Measurements from ENCODE around the gene C6orf15.

C6orf15 gene

DNA sequence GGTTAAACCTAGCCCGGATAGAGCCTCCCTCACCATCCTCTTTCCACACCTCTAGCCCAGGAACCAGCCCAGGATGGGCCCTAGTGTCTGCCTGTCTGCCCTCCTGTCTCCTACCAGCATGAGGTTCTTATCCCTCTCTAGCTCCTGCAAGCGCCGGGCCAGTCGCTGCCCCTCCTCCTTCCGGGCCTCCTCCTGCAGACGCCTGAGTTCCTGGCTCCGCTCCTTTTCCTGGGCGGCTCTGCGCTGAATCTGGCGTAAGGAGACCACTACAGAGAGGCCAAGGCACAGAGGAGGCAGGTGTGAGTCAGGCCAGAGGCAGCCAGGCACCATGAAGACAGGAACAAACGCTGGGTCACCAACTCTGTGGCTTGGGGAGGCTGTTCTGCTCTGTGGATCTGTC is 30.8 kb upstream of the C6orf15 start:
- DNase-seq (ENCODE audit: low spot score) = no peak
- TF ChIP-seq, protein P1, sequence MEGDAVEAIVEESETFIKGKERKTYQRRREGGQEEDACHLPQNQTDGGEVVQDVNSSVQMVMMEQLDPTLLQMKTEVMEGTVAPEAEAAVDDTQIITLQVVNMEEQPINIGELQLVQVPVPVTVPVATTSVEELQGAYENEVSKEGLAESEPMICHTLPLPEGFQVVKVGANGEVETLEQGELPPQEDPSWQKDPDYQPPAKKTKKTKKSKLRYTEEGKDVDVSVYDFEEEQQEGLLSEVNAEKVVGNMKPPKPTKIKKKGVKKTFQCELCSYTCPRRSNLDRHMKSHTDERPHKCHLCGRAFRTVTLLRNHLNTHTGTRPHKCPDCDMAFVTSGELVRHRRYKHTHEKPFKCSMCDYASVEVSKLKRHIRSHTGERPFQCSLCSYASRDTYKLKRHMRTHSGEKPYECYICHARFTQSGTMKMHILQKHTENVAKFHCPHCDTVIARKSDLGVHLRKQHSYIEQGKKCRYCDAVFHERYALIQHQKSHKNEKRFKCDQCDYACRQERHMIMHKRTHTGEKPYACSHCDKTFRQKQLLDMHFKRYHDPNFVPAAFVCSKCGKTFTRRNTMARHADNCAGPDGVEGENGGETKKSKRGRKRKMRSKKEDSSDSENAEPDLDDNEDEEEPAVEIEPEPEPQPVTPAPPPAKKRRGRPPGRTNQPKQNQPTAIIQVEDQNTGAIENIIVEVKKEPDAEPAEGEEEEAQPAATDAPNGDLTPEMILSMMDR (IDR thresholded peaks at IDR 0.05; ENCODE audit: extremely low read depth, missing control alignments) = no peak

DNA sequence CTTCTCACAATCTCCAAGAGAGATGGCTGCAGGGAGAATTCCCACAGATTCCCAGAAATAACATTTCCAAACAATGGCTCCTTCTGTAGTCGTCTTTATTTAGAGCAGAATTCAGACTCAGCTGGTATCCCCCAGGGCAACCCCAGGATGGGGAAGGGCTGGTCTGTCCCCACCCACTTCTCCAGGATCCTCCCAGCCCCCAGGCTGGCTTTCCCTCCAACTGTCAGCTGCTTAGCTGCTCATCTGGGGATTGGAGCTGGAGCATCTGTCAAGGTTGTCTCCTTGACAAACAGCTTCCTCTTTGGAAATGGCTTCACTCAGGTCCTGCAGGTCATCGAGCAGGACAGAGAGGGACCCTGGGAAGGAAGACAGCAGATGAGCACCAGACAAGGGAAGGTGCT is 30.0 kb upstream of the C6orf15 start:
- TF ChIP-seq, protein P1 (IDR thresholded peaks at IDR 0.05; ENCODE audit: extremely low read depth, missing control alignments) = no peak
- DNase-seq (ENCODE audit: low spot score) = no peak

DNA sequence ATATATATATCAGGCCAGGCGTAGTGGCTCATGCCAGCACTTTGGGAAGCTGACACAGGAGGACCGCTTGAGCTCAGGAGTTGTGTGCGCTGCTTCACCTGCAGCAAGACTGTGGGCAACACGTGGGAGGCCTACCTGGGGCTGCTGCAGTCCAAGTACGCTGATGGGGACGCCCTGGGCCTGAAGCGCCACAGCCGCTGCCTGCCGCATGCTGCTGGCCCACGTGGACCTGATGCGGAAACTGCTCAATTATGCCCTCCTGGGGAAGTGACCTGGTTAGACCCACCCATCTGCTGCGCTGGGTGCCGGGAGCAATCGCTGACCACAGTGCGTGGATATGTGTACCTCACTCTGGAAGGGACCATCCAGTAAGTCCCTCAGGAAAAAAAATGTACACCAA is 28.3 kb upstream of the C6orf15 start:
- no peak for DNase-seq (ENCODE audit: low spot score)
- TF ChIP-seq, protein P1 (IDR thresholded peaks at IDR 0.05; ENCODE audit: extremely low read depth, missing control alignments) = no peak

DNA sequence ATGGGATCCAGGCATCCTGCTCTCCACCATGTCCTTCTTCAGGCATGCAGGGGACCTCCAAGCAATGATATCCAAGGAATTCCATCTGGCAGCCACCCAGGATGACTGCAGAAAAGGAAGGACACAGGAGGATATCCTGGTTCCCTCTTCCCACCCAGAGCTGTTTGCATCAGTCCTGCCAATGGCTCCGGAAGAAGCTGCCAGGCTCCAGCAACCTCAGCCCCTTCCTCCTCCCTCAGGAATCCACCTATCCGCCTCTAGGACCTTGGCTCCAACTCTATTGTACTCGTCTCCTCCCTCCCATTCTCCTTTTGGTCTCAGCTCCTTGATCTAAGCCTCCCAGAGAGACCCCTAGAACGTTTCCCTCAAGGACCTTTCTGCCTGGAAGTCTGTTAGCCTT is 27.2 kb upstream of the C6orf15 start:
- TF ChIP-seq, protein P1 (IDR thresholded peaks at IDR 0.05; ENCODE audit: extremely low read depth, missing control alignments) = no peak
- DNase-seq (ENCODE audit: low spot score) = no peak

DNA sequence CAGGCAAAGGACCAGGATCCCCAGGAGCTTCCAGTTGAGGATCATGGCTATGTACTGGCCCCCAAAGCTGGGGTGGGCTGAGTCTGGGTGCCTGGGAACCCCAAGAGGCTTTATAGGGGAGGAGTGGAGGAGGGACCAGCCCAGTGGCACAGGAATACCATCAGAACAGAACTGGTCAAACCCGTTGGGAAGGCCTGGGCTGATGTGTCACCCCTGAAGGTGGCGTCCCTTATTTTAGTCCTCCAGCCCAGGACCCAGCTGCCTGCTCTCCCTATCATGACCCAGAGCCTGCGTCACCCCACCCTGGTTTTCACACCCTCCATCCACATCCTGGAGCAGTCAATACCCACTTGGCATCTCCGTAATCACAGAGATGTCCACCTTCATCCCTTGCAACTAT is 26.6 kb upstream of the C6orf15 start, which contains the start of gene PSORS1C2:
PSORS1C2 (minus strand) TSS at position 85 of the 400 bp plus-strand sequence; CDS start at position 45, 40 bp downstream.
- TF ChIP-seq, protein P1 (IDR thresholded peaks at IDR 0.05; ENCODE audit: extremely low read depth, missing control alignments) = no peak

DNA sequence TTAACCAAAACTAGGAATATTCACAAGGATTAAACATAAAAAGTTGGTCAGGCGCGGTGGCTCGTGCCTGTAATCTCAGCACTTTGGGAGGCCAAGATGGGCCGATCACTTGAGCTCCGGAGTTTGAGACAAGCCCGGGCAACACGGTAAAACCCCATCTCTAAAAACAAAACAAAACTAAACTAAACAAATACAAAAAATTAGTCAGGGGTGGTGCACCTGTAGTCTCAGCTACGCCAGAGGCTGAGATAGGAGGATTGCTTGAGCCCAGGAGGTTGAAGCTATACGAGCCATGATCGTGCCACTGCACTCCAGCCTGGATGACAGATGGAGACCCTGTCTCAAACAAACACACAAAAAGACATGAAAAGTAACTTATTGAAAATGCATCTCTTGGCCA is 23.3 kb upstream of the C6orf15 start:
- TF ChIP-seq, protein P1 (IDR thresholded peaks at IDR 0.05; ENCODE audit: extremely low read depth, missing control alignments) = no peak
- DNase-seq (ENCODE audit: low spot score) = no peak

More for the DNA sequence above, 26.6 kb upstream of the C6orf15 start, which contains the start of gene PSORS1C2:
- DNase-seq (ENCODE audit: low spot score) = no peak

DNA sequence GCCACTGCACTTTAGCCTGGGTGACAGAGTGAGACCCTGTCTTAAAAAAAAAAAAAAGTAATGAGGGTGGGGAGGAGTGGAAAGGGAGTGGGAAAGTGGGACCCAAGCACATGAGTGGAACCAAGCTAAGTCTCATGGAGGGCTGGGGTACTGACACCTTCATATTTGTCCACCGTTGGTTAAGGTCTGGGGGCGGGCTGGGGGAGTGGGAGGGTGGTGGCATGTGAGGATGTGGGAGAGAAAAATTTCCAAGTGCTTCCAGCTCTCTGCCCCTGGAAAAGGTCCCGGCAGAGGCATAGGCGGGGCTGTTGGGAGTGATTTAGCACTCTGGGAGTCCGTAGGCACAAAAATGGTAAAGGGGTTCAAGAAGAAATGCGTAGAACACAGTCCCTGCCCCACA is 20.4 kb upstream of the C6orf15 start:
- TF ChIP-seq, protein P1 (IDR thresholded peaks at IDR 0.05; ENCODE audit: extremely low read depth, missing control alignments) = no peak
- DNase-seq (ENCODE audit: low spot score) = no peak

All from GM20000 (cell line).